ENCODE data around the gene PAQR9.

The PAQR9 gene

GRCh38 chr3:142915636-142916035 is 47.8 kb downstream of the PAQR9 start:
- no peak overlapping the region for H3K4me3 ChIP-seq (ENCODE audit: low read depth, low read length)
- H2AFZ ChIP-seq (ENCODE audit: low read length, unreplicated experiment) = no peak overlapping the region
- H3K79me2 ChIP-seq (ENCODE audit: control insufficient read depth, insufficient read depth, low read length, unreplicated experiment) = no peaks in the 10 kb centered on the region
- H3K27me3 ChIP-seq (ENCODE audit: insufficient read depth, low read length) = no peaks in the 10 kb centered on the region
- no peaks in the 10 kb centered on the region for H3K36me3 ChIP-seq (ENCODE audit: insufficient read depth, low read length)
- H3K27ac ChIP-seq (ENCODE audit: low read depth, low read length) = no peak overlapping the region
- peaks cover 14% of the 10 kb centered on the region for H3K4me1 ChIP-seq (ENCODE audit: control insufficient read depth, insufficient read depth, low read length, unreplicated experiment)

DNA sequence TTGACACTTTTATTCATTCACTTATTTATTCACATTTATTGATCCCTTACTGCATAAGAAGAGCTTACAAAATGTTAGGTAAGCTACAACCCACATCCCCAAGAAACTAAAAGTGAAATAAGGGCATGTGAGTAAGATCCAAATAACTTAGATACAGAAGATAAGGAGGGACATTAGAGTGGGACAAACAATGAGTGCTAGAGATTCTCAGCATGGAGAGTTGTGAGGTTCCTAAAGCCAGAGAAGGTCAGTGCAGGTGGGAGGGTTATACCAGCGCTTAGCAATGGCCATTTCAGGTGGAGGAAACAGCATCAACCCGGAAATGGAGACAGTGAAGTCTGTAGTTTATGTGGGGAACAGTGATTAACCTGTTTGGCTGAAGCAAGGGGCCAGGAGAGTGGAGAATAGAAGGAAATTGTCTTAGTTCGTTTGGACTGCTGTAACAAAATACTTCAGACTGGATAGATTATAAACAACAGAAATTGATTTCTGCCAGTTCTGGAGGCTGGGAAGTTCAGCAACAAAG is 49.1 kb downstream of the PAQR9 start:
- no peak overlapping the region for H3K4me3 ChIP-seq (ENCODE audit: low read depth, low read length)
- no peaks in the 10 kb centered on the region for H3K36me3 ChIP-seq (ENCODE audit: insufficient read depth, low read length)
- no peak overlapping the region for H2AFZ ChIP-seq (ENCODE audit: low read length, unreplicated experiment)
- peaks cover 14% of the 10 kb centered on the region for H3K4me1 ChIP-seq (ENCODE audit: control insufficient read depth, insufficient read depth, low read length, unreplicated experiment)
- no peaks in the 10 kb centered on the region for H3K79me2 ChIP-seq (ENCODE audit: control insufficient read depth, insufficient read depth, low read length, unreplicated experiment)
- no peaks in the 10 kb centered on the region for H3K27me3 ChIP-seq (ENCODE audit: insufficient read depth, low read length)
- H3K27ac ChIP-seq (ENCODE audit: low read depth, low read length) = no peak overlapping the region

DNA sequence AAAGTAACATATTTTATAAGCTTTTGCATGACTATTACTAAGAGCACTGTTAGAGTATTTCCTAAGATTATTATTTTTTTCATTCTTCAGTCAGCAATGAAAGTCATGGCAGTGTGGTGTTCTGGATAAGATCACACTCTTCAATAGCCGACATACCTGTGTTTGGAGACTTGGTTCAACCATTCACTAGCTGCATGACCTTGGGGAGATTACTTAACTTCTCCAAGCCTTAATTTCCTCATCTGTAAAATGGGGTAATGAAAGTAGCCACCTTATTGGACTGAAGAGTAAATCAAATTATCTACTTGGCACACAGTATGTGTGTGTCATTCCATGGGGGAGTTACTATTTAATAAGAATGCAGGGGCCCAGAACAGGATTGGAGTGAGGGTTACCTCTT is 50.0 kb downstream of the PAQR9 start:
- Histone ChIP-seq H3K36me3 (ENCODE audit: insufficient read depth, low read length) (no peaks in the 10 kb centered on the region), H2AFZ (ENCODE audit: low read length, unreplicated experiment) (no peak overlapping the region), H3K79me2 (ENCODE audit: control insufficient read depth, insufficient read depth, low read length, unreplicated experiment) (no peaks in the 10 kb centered on the region), H3K4me3 (ENCODE audit: low read depth, low read length) (no peak overlapping the region), H3K27me3 (ENCODE audit: insufficient read depth, low read length) (no peaks in the 10 kb centered on the region), H3K27ac (ENCODE audit: low read depth, low read length) (no peak overlapping the region), H3K4me1 (ENCODE audit: control insufficient read depth, insufficient read depth, low read length, unreplicated experiment) (peaks cover 18% of the 10 kb centered on the region)

- Histone ChIP-seq H3K27me3 (ENCODE audit: insufficient read depth, low read length) (no peaks in the 10 kb centered on the region), H3K4me1 (ENCODE audit: control insufficient read depth, insufficient read depth, low read length, unreplicated experiment) (peaks cover 18% of the 10 kb centered on the region), H3K27ac (ENCODE audit: low read depth, low read length) (peak overlapping the region; percentile 41), H3K4me3 (ENCODE audit: low read depth, low read length) (0 out of 2 replicates have a peak overlapping the region, but pooled peaks have one; percentile 22), H2AFZ (ENCODE audit: low read length, unreplicated experiment) (peak overlapping the region; percentile 57), H3K36me3 (ENCODE audit: insufficient read depth, low read length) (no peaks in the 10 kb centered on the region), H3K79me2 (ENCODE audit: control insufficient read depth, insufficient read depth, low read length, unreplicated experiment) (no peaks in the 10 kb centered on the region)
Measured at GRCh38 chr3:142912402-142913172, 50.9 kb downstream of the PAQR9 start.
